HEK293T (cell line): ENCODE data around the gene MFN1.

ENCODE experiments used
- ARNT ChIP-seq: fragments of 450-650 bp; IDR thresholded peaks from 2 replicates; pipeline ENCODE4 v1.6.1; 2017; ENCODE audit warnings: mild to moderate bottlenecking
- FOXK2 ChIP-seq: fragments of 450-650 bp; IDR thresholded peaks from 2 replicates; pipeline ENCODE4 v1.6.1; 2016; ENCODE audit warnings: mild to moderate bottlenecking
- FOXM1 ChIP-seq: fragments of 450-650 bp; IDR thresholded peaks from 2 replicates; pipeline ENCODE4 v1.6.1; 2017; ENCODE audit warnings: mild to moderate bottlenecking, borderline replicate concordance
- SP1 ChIP-seq: fragments of 450-650 bp; IDR thresholded peaks from 2 replicates; pipeline ENCODE4 v1.6.1; 2017
- SUZ12 ChIP-seq: fragments of 450-650 bp; IDR thresholded peaks from 2 replicates; pipeline ENCODE4 v1.6.1; 2016; ENCODE audit warnings: mild to moderate bottlenecking
- ZNF384 ChIP-seq: fragments of 450-650 bp; IDR thresholded peaks from 2 replicates; pipeline ENCODE4 v1.6.1; 2016
- TF ChIP-seq, protein P1 (sequence below): fragments of 450-650 bp; IDR thresholded peaks from 2 replicates; pipeline ENCODE4 v1.6.1; 2016

DNA sequence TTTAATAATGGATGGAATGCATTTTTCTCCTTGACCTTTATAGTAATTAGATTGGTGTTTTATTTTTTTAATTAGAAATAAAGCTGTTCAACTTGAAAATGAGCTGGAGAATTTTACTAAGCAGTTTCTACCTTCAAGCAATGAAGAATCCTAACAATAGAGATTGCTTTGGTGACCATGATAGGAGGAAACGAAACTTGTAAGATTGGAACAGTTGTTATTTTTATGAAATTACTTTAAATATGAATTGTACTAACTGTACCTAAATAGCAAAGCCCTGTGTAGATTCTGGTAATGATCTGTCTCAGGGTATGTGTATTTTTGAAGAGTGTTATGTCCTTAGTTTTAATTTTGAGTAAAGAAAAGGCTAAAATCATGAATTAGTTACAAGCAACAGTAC is 44.4 kb downstream of the MFN1 start:
- TF ChIP-seq SP1 = no peak
- no peak for TF ChIP-seq SUZ12
- no peak for TF ChIP-seq FOXK2
- TF ChIP-seq FOXM1 = no peak
- TF ChIP-seq, protein P1, sequence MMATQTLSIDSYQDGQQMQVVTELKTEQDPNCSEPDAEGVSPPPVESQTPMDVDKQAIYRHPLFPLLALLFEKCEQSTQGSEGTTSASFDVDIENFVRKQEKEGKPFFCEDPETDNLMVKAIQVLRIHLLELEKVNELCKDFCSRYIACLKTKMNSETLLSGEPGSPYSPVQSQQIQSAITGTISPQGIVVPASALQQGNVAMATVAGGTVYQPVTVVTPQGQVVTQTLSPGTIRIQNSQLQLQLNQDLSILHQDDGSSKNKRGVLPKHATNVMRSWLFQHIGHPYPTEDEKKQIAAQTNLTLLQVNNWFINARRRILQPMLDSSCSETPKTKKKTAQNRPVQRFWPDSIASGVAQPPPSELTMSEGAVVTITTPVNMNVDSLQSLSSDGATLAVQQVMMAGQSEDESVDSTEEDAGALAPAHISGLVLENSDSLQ = no peak
- no peak for TF ChIP-seq ARNT
- no peak for TF ChIP-seq ZNF384
